ENCODE results near the gene LRIT1.

LRIT1 gene

DNA sequence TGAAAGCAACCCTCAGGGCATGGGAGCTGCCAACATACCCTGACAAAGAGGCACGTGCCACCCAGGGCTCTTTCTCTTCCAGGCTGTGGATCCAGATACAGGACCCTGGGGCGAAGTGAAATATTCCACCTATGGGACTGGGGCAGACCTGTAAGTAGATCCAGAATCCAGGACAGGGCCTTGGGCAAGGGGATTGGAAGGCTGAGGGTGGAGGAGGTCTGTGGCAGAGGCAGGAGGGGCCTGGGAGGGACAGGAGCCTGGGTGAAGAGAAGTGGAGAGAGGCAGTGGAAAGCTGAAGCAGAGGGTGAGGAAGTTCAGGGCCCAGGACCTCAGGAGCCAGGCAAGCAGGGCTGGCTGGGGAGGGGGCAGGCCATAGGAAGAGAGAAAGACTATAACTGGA, 29.8 kb downstream of the LRIT1 start:
- TF ChIP-seq, protein P1, sequence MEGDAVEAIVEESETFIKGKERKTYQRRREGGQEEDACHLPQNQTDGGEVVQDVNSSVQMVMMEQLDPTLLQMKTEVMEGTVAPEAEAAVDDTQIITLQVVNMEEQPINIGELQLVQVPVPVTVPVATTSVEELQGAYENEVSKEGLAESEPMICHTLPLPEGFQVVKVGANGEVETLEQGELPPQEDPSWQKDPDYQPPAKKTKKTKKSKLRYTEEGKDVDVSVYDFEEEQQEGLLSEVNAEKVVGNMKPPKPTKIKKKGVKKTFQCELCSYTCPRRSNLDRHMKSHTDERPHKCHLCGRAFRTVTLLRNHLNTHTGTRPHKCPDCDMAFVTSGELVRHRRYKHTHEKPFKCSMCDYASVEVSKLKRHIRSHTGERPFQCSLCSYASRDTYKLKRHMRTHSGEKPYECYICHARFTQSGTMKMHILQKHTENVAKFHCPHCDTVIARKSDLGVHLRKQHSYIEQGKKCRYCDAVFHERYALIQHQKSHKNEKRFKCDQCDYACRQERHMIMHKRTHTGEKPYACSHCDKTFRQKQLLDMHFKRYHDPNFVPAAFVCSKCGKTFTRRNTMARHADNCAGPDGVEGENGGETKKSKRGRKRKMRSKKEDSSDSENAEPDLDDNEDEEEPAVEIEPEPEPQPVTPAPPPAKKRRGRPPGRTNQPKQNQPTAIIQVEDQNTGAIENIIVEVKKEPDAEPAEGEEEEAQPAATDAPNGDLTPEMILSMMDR (IDR thresholded peaks at IDR 0.05) = no peak
- no peak overlapping the region for H3K4me3 ChIP-seq (ENCODE audit: low read depth in 1 of 2, low read length in 1 of 2)
- H3K36me3 ChIP-seq = no peaks in the 10 kb centered on the region
- H3K4me1 ChIP-seq (ENCODE audit: control insufficient read depth in 1 of 2, insufficient read depth in 1 of 2, low read depth in 1 of 2, low read length in 1 of 2) = no peaks in the 10 kb centered on the region
- H3K9me3 ChIP-seq = no peaks in the 10 kb centered on the region
- peaks cover 38% of the 10 kb centered on the region for H3K27me3 ChIP-seq
- no peak overlapping the region for H3K27ac ChIP-seq

DNA sequence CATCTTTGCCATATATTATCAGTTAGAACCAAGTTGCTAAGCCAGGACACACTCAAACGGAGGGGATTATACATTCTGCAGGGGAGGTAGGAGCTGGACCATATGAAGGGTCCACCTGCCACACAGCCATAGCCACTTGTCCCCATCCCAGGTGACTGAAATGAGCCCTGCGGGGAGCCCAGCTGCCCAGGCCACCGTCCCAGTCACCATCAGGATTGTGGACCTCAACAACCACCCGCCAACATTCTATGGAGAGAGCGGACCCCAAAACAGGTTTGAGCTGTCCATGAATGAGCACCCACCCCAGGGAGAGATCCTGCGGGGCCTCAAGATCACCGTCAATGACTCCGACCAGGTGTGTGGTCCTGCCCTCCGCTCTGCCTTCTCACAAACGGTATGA, 33.3 kb downstream of the LRIT1 start:
- Histone ChIP-seq H3K27ac (no peak overlapping the region), H3K4me1 (ENCODE audit: control insufficient read depth in 1 of 2, insufficient read depth in 1 of 2, low read depth in 1 of 2, low read length in 1 of 2) (no peaks in the 10 kb centered on the region), H3K9me3 (no peaks in the 10 kb centered on the region), H3K4me3 (ENCODE audit: low read depth in 1 of 2, low read length in 1 of 2) (no peak overlapping the region), H3K36me3 (no peaks in the 10 kb centered on the region), H3K27me3 (peaks cover 38% of the 10 kb centered on the region)
- TF ChIP-seq, protein P1 (IDR thresholded peaks at IDR 0.05) = no peak

DNA sequence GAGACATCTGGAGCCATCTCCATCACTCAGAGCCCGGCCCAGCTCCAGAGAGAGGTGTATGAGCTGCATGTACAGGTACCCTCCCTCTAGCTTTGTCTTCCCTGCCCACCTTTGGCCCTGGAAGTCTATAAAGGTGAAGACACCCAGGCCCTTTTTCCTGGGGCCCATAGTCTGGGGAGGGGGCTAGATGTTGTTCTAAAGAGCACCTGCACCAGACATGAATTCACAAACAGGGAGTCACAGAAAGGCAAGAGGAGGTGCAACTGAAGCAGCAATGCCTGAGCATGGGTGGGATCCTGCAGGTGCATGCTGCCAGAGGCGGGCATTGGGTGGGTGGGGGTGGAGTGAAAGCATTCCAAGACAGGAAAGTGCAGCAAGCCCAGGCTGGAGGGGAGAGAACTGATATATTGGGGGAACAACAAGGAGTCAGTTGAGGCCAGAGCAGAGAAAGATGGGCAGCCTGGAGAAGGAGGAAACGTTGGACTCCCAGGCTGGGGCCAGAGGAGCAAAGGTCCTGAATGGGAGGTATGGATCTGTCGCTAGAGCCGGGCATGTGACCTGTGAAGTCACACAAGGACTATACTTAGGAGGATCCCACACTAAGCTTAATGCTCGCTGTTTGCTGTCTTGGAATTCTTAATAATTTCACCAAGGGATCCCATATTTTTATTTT, 35.4 kb downstream of the LRIT1 start:
- Histone ChIP-seq H3K27me3 (peaks cover 34% of the 10 kb centered on the region), H3K4me1 (ENCODE audit: control insufficient read depth in 1 of 2, insufficient read depth in 1 of 2, low read depth in 1 of 2, low read length in 1 of 2) (no peaks in the 10 kb centered on the region), H3K27ac (no peak overlapping the region), H3K9me3 (no peaks in the 10 kb centered on the region), H3K4me3 (ENCODE audit: low read depth in 1 of 2, low read length in 1 of 2) (no peak overlapping the region), H3K36me3 (no peaks in the 10 kb centered on the region)
- TF ChIP-seq, protein P1 (IDR thresholded peaks at IDR 0.05) = no peak

DNA sequence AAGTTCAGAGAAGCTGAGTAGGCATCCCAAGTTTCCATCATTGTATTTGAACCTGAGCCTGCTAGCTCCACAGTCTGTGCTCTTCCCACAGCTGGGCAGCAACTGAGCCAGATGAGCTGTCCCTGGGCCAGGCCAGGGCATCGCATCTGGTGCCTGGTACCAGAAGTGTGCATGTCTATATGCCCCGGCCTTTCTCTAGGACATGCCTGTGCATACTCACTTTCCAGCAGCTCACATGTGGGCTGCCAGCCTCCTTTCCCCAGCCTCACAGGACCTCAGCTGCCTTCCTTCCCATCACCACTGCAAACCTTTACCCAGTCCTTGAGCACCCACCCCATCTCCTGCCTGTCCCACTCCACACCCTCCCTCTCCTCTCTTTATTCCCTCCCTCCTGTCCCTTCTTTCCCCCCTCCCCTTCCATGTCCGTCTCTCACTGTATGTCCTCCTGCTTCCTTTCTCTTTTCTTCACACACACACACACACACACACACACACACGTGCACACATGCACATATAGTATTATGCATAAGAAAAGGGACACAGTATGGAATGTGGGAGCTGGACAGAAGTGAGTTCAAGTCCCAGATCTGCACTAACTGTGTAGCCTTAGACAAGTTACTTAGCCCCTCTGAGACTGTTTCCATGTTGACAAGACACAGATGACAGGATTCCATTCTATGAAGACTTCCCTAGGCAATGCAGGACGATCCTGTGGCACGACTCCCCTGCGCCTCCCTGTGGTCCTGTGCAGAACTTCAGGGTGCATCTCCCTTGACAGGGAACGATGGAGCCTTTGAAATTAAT, 36.1 kb downstream of the LRIT1 start:
- H3K27me3 ChIP-seq = peaks cover 37% of the 10 kb centered on the region
- TF ChIP-seq, protein P1 (IDR thresholded peaks at IDR 0.05) = peak; percentile 69
- no peaks in the 10 kb centered on the region for H3K9me3 ChIP-seq
- no peaks in the 10 kb centered on the region for H3K4me1 ChIP-seq (ENCODE audit: control insufficient read depth in 1 of 2, insufficient read depth in 1 of 2, low read depth in 1 of 2, low read length in 1 of 2)
- no peaks in the 10 kb centered on the region for H3K36me3 ChIP-seq
- H3K4me3 ChIP-seq (ENCODE audit: low read depth in 1 of 2, low read length in 1 of 2) = no peak overlapping the region
- H3K27ac ChIP-seq = no peak overlapping the region

DNA sequence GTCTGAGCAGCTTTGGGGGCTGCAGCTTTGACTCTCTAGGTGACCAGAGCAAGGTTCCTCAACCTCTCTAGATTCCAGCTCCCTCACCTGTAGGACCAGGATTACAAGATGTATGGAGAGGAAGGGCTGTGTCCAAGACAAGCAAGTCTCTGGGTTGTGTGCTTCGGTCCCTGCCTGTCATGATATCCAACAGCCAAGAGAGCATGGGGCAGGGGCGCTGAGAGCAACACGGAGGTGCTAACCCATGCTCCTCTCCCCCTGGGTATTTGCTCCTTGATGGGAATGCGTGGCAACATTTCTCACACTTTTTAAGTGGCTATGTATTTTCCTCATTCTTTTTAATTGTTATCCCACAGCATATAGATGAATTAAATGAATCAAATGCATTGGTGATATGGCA, 36.7 kb downstream of the LRIT1 start:
- Histone ChIP-seq H3K27me3 (peaks cover 41% of the 10 kb centered on the region), H3K27ac (no peak overlapping the region), H3K9me3 (no peaks in the 10 kb centered on the region), H3K4me1 (ENCODE audit: control insufficient read depth in 1 of 2, insufficient read depth in 1 of 2, low read depth in 1 of 2, low read length in 1 of 2) (no peaks in the 10 kb centered on the region), H3K4me3 (ENCODE audit: low read depth in 1 of 2, low read length in 1 of 2) (no peak overlapping the region), H3K36me3 (no peaks in the 10 kb centered on the region)
- TF ChIP-seq, protein P1 (IDR thresholded peaks at IDR 0.05) = no peak

All from neutrophil (primary cell).